Measurements from ENCODE around the gene TTLL11. TPM values are rescaled to one million over a fixed set of nuclear protein-coding genes. Genes with fewer than 3 reads are reported as not detected.

TTLL11 gene
- total RNA-seq, 1 donor from 2014 or later: 23.9 TPM

DNA sequence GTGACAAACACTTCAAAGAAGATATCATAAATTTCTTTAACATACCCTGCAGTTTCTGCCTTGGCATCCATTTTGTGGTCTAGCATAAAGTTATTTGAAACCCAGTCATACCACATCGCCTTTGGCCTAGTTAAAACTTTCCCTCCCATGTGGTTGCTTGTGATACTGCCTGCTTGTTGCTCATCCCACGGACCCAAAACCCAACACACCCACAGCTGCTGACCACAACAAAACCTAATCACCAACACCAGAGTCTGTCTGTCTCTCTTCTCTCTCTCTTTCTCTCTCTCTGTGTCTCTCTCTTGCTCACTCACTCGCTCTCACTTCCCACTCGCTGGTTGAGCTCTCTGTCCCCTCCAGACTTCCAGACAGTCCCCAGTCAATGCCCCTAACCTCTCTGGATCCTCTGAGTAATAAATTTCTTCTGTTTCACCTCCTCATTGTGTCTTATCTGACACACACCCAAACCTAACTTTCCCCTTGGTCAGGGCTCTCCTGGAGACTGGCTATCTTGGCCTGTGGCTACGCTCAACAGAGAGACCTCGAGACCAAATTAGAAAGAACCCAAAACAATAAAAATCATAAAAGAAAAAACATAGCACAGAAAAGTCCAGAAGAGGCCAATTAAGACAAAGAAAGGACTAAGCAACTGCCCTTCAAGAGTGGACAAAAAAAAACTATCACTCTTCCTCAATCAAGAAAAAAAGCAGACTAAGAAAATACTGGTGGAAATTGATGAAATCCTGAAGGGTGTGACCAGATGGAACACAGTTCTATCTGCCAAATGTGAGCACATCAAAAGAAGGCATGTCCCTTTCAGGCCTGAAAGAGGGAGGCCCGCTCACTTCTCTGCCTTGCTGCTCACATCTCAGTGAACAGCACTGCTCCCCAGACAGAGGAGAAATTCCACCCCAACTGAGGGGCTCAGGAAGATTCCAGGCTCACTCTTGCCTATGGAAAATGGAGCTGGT is 41.5 kb downstream of the TTLL11 start:
- Mint-ChIP-seq H3K4me3 (ENCODE audit: unreplicated experiment) (no peak overlapping the region), H3K9me3 (ENCODE audit: unreplicated experiment) (peaks cover 4% of the 10 kb centered on the region), H3K36me3 (ENCODE audit: unreplicated experiment) (no peaks in the 10 kb centered on the region), H3K27ac (ENCODE audit: unreplicated experiment) (no peak overlapping the region), H3K27me3 (ENCODE audit: unreplicated experiment) (peaks cover 2% of the 10 kb centered on the region), H3K4me1 (ENCODE audit: low read depth, unreplicated experiment) (peaks cover 21% of the 10 kb centered on the region)
- TF ChIP-seq, protein P1, sequence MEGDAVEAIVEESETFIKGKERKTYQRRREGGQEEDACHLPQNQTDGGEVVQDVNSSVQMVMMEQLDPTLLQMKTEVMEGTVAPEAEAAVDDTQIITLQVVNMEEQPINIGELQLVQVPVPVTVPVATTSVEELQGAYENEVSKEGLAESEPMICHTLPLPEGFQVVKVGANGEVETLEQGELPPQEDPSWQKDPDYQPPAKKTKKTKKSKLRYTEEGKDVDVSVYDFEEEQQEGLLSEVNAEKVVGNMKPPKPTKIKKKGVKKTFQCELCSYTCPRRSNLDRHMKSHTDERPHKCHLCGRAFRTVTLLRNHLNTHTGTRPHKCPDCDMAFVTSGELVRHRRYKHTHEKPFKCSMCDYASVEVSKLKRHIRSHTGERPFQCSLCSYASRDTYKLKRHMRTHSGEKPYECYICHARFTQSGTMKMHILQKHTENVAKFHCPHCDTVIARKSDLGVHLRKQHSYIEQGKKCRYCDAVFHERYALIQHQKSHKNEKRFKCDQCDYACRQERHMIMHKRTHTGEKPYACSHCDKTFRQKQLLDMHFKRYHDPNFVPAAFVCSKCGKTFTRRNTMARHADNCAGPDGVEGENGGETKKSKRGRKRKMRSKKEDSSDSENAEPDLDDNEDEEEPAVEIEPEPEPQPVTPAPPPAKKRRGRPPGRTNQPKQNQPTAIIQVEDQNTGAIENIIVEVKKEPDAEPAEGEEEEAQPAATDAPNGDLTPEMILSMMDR (IDR thresholded peaks at IDR 0.05; ENCODE audit: partially characterized antibody, unreplicated experiment): no peak
- DNase-seq: no peak

DNA sequence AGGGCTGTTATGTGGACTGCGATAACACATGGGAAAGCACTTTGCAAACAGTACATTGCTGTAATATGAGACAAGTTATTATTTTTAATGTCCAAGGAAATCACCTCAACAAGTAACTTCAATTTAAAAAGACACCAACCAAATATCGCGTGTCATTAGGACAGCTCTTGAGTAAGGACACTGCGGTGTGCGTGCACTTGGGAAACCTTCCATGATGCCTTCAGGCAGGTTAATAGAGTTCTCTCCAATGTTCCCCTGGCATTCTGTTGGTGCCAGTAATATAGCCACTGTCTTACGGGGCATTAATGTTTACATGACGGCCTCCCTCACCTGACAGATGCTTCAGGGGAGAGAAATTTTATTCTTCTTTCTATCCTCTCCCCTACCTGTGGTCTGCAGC is 42.9 kb downstream of the TTLL11 start:
- no peak overlapping the region for H3K27ac Mint-ChIP-seq (ENCODE audit: unreplicated experiment)
- no peaks in the 10 kb centered on the region for H3K36me3 Mint-ChIP-seq (ENCODE audit: unreplicated experiment)
- H3K4me3 Mint-ChIP-seq (ENCODE audit: unreplicated experiment): no peak overlapping the region
- peaks cover 21% of the 10 kb centered on the region for H3K4me1 Mint-ChIP-seq (ENCODE audit: low read depth, unreplicated experiment)
- peaks cover 4% of the 10 kb centered on the region for H3K9me3 Mint-ChIP-seq (ENCODE audit: unreplicated experiment)
- TF ChIP-seq, protein P1 (IDR thresholded peaks at IDR 0.05; ENCODE audit: partially characterized antibody, unreplicated experiment): no peak
- DNase-seq: no peak
- H3K27me3 Mint-ChIP-seq (ENCODE audit: unreplicated experiment): peaks cover 2% of the 10 kb centered on the region

DNA sequence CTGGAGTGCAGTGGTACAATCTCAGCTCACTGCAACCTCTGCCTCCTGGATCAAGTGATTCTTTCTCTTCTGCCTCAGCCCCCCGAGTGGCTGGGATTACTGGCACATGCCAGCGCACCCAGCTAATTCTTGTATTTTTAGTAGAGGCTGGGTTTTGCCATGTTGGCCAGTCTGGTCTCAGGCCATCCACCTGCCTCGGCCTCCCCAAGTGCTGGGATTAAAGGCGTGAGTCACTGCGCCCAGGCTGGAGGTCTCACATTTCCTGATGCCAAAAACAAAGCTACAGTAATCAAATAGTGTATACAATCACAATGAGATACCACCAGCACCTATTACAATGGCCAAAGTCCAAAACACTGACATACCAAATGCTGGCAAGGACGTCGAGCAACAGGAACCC is 51.1 kb downstream of the TTLL11 start:
- no peaks in the 10 kb centered on the region for H3K27me3 Mint-ChIP-seq (ENCODE audit: unreplicated experiment)
- TF ChIP-seq, protein P1 (IDR thresholded peaks at IDR 0.05; ENCODE audit: partially characterized antibody, unreplicated experiment): no peak
- H3K4me3 Mint-ChIP-seq (ENCODE audit: unreplicated experiment): no peak overlapping the region
- H3K4me1 Mint-ChIP-seq (ENCODE audit: low read depth, unreplicated experiment): peaks cover 3% of the 10 kb centered on the region
- H3K9me3 Mint-ChIP-seq (ENCODE audit: unreplicated experiment): peaks cover under 1% of the 10 kb centered on the region
- H3K36me3 Mint-ChIP-seq (ENCODE audit: unreplicated experiment): no peaks in the 10 kb centered on the region
- no peak for DNase-seq
- no peak overlapping the region for H3K27ac Mint-ChIP-seq (ENCODE audit: unreplicated experiment)

DNA sequence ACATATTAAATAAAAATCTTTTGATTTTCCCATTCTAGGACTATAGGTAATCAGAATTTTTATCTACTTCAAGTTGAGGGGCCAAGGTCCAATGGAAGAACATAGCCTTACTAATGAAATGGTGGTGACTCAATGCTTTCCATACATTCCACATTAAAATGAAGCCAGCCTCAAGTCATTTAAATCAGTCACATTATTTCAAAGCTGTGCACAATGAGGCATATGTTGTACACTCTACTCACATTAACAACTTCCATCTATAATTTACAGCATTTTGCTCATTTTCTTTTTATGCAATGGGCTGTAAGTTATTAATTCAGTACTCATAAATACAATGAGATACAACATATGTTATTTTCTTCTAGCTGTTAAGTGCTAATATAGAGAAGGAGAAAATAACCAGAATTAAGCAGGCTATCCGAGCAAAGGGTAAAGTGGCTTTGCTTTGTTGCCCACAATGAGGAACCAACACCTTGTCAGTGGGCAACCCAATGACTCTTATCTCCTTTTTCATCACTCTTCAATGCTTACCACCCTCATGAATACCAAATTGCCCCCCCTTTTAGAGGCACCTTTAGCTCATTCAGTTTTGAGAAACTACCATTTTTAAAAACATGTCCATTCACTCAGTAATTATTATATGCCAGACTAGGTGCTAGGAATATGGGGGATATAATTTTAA is 52.4 kb downstream of the TTLL11 start:
- no peak for DNase-seq
- H3K4me3 Mint-ChIP-seq (ENCODE audit: unreplicated experiment): no peak overlapping the region
- no peak overlapping the region for H3K27ac Mint-ChIP-seq (ENCODE audit: unreplicated experiment)
- H3K27me3 Mint-ChIP-seq (ENCODE audit: unreplicated experiment): peaks cover 4% of the 10 kb centered on the region
- peaks cover 9% of the 10 kb centered on the region for H3K4me1 Mint-ChIP-seq (ENCODE audit: low read depth, unreplicated experiment)
- H3K9me3 Mint-ChIP-seq (ENCODE audit: unreplicated experiment): no peaks in the 10 kb centered on the region
- H3K36me3 Mint-ChIP-seq (ENCODE audit: unreplicated experiment): no peaks in the 10 kb centered on the region
- TF ChIP-seq, protein P1 (IDR thresholded peaks at IDR 0.05; ENCODE audit: partially characterized antibody, unreplicated experiment): no peak

Measured in glutamatergic neuron (in vitro differentiated cells).